Measurements from ENCODE around the gene GSG1.
A peak's percentile ranks its signal among the peaks of the same experiment; 100 is the strongest.

Gene GSG1

GRCh38 chr12:13088496-13088895 lies 15.0 kb downstream of the GSG1 start:
- no peak for TF ChIP-seq CTCF (IDR thresholded peaks at IDR 0.05)

DNA sequence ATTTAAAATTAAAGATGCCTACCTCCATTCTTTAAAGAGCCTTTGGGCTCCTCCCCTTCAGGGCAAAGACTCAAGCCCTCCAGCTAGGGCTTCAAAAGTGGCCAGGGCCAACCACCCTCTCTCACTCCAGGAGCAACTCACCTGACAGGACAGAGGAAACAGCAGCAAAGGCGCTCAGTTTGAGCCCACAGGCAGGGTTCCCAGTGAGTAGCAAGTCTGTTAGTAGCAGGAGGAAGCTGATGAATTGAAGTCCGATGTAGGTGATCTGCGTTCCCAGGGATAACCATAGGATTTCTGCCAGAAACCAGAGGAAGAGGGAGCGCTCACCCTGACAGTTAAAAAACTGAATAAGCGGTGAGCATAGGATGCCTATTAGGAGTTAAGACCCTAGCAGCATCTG lies 15.7 kb downstream of the GSG1 start:
- no peak for TF ChIP-seq CTCF (IDR thresholded peaks at IDR 0.05)

DNA sequence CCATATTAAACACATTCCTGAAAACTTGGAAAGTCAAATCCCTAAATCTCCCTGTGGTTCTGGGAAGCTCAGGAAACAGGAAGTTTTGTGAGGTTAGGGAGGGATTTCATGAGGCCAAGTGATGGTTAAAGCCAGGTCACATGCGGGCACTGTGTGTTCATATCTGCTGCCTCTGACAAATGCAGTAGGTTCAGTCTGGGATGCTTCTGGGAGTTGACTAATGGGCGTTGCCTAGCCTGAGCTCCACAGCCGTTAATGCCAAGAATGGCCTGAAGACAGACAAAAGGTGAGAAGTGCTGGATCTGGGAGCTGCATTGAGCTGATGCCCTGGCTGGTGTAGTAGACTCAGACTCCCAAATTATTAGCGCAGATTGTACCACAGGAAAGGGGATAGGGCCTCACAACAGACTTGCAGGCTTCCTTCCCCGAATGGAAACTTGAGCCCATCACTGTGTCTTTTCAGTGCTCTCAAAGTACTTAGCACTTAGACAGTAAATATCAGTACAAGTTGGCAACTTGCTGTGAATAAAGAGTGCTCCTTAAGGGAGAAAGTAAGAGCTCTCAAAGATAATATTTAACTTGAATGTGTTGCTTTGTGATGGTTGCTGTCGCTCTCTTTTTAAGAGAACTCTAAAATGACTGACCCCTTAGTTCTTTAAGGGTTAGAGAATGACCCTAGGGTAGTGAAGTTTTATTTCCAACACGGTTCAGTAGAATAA lies 17.3 kb downstream of the GSG1 start:
- TF ChIP-seq CTCF (IDR thresholded peaks at IDR 0.05): no peak

GRCh38 chr12:13084898-13085640 lies 18.4 kb downstream of the GSG1 start:
- no peak for TF ChIP-seq CTCF (IDR thresholded peaks at IDR 0.05)

DNA sequence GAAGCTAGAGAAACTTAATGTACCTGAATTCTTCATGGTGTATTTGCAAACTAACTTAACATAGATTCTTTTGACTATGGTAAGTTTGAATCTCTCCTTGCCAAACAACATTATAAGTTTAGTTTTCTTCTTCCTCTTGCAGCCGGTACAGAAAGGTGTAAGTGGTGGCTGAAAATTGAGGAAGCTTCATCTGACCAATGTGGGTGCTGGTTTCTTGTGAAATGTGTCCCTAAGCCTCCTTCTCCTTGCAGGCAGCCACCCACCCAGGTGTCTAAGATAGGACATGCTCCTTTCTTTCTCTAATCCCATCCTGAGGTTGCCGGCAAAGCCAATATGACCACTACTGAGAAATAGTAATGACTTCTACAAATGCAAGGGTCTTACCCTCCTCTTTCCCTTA lies 20.6 kb downstream of the GSG1 start:
- no peak for TF ChIP-seq CTCF (IDR thresholded peaks at IDR 0.05)

- no peak for TF ChIP-seq CTCF (IDR thresholded peaks at IDR 0.05)
These were observed 23.2 kb downstream of the GSG1 start for GRCh38 chr12:13080266-13080665.

DNA sequence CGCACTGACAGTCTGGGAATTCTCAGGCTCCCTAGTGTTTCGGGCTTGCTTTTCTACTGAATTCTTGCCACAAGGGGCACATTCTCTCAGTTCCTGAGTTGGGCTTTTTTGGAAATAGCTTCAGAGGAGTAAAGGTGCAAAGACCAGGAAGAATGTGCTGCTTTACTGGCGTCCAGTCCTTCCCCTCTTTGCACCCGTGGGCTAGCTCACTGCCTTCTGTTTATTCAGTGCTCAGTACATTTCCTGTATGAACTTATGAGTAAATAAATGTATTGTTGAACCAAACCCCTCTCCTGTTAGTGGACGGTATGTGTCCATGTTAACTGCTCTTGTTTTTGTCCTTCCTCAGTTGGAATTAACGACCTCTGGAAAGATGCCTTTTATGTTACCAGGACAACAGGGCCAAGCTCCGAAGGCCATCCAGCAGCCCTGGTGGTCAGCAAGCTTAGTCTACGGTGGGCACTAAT lies 24.0 kb downstream of the GSG1 start:
- peak; percentile 17; the same call in 1 of the 2 replicates for TF ChIP-seq CTCF (IDR thresholded peaks at IDR 0.05)

All from LNCAP (cell line).